ENCODE data around the gene SGPP2.

DNA sequence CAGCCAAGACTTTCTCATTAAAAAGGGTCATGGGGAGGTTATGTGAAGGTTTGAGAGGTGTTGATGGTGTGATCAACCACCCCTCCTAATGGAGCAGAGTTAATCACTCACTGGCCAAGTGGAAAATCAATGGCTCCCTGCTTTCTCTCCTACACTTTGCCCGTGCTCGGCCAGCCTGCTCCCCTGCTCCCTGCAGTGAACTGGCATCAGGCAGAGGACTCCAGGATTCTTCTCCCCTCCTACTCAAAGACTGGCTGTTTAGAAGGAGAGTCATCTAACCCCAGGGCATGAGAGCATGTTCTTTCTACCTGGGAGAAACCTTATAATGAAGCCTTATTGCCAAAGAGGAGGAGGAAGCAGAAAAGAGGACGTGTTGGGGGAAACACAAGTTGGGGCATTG lies 74.9 kb downstream of the SGPP2 start:
- TF ChIP-seq POLR2A (IDR thresholded peaks at IDR 0.05) = no peak
- TF ChIP-seq POLR2AphosphoS5 (IDR thresholded peaks at IDR 0.05) = no peak
- TF ChIP-seq, protein P1, sequence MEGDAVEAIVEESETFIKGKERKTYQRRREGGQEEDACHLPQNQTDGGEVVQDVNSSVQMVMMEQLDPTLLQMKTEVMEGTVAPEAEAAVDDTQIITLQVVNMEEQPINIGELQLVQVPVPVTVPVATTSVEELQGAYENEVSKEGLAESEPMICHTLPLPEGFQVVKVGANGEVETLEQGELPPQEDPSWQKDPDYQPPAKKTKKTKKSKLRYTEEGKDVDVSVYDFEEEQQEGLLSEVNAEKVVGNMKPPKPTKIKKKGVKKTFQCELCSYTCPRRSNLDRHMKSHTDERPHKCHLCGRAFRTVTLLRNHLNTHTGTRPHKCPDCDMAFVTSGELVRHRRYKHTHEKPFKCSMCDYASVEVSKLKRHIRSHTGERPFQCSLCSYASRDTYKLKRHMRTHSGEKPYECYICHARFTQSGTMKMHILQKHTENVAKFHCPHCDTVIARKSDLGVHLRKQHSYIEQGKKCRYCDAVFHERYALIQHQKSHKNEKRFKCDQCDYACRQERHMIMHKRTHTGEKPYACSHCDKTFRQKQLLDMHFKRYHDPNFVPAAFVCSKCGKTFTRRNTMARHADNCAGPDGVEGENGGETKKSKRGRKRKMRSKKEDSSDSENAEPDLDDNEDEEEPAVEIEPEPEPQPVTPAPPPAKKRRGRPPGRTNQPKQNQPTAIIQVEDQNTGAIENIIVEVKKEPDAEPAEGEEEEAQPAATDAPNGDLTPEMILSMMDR (IDR thresholded peaks at IDR 0.05 in 8 of 11, conservative IDR thresholded peaks at IDR 0.05 in 3 of 11) = no peak
